Adrenal gland (tissue), 12 donors: ENCODE measurements around the gene HPCA. TPM values are rescaled to one million over a fixed set of nuclear protein-coding genes. Genes with fewer than 3 reads are reported as not detected.

ENCODE experiments used
- DNase-seq, 7 donors: peaks; one replicate each; pipeline ENCODE4 v3.0.0-alpha.2; 2019 to 2020
- H3K27ac ChIP-seq, 5 donors: fragments of 200-600 bp; sonication (generic) in 4 of 5; 1 replicate in 3 of 5; 2 replicates in 2 of 5; pipeline versions ENCODE4 v1.5.1 to v1.8.0; 2016 to 2020; ENCODE audit warnings: mild to moderate bottlenecking in 1 of 5
- H3K27me3 ChIP-seq: fragments of 200-600 bp; 2 replicates; pipeline ENCODE4 v1.8.0; 2021
- H3K36me3 ChIP-seq, 2 donors: fragments of 200-600 bp; replicated peaks in 1 of 2; 1 replicate in 1 of 2; 2 replicates in 1 of 2; pipeline versions ENCODE4 v1.5.1 to v1.8.0; 2018 to 2022
- H3K4me1 ChIP-seq, 2 donors: fragments of 200-600 bp; replicated peaks in 1 of 2; 1 replicate in 1 of 2; 2 replicates in 1 of 2; pipeline versions ENCODE4 v1.5.1 to v1.8.0; 2018 to 2021
- H3K4me3 ChIP-seq, 4 donors: fragments of 200-600 bp; sonication (generic) in 3 of 4; one replicate each; pipeline ENCODE4 v1.5.1; 2016 to 2018
- H3K9me3 ChIP-seq, 3 donors: fragments of 200-600 bp; sonication (generic) in 1 of 3; replicated peaks in 1 of 3; 1 replicate in 2 of 3; 2 replicates in 1 of 3; pipeline versions ENCODE4 v1.5.1 to v1.8.0; 2016 to 2021
- CTCF ChIP-seq, 6 experiments: fragments of 450-650 bp in 4 of 6; fragments of 200-600 bp in 2 of 6; sonication (generic) in 1 of 6; IDR thresholded peaks; 1 replicate in 5 of 6; 2 replicates in 1 of 6; pipeline versions ENCODE4 v1.5.1 to v1.8.0; 2016 to 2021; ENCODE audit warnings: antibody characterized with exemption in 6 of 6, mild to moderate bottlenecking in 2 of 6, moderate library complexity in 1 of 6
- POLR2A ChIP-seq, 2 donors: fragments of 450-650 bp; IDR thresholded peaks; one replicate each; pipeline ENCODE4 v1.6.1; 2017; ENCODE audit warnings: antibody characterized with exemption in 2 of 2, mild to moderate bottlenecking in 2 of 2, moderate library complexity in 1 of 2
- WGBS, 4 donors: extraction: QIAGEN DNeasy Blood & Tissue Kit in 2 of 4; methylation state at CpG; one replicate each; pipeline versions ENCODE4 v1.1.5 to v1.1.7; 2013 to 2017; 5-methylcytosine and 5-hydroxymethylcytosine counted together
- intact Hi-C, 2 donors: fragments of 100-400 bp; cut with DNase I; formaldehyde crosslinking; loops; one replicate each; pipeline versions ENCODE4 v1.14.1 to v1.15.0; 2022 to 2023
- polyA plus RNA-seq, 3 donors: library from polyadenylated mRNA; stranded (reverse); fragments of 200-250 nt in 2 of 3; fragments of 350-450 nt in 1 of 3; fragmentation: Illumina TruSeq in 1 of 3; extraction: RNeasy Lipid Tissue Mini Kit (QIAGEN cat#74804) in 1 of 3; gene quantifications; one replicate each; pipeline ENCODE4 v1.2.3, GENCODE V29; 2013 to 2014
- total RNA-seq, 9 donors: library from RNA; depleted of rRNA in 4 of 9; stranded (reverse); fragments of >200 nt in 4 of 9; fragments of 120-200 nt in 1 of 9; fragmentation: NEBNext Ultra II Directional in 1 of 9; extraction: Animal tissue kit (Norgen Biotek cat#: 25700) in 1 of 9; gene quantifications; one replicate each; pipeline versions ENCODE4 v1.1.0 to v1.2.4, GENCODE V29; 2013 to 2023
- donor health status: healthy with polysubstance abuse.
- donor health status: Bipolar disorder and iron deficiency.
- donor health status: DM: yes; HTN: yes; CAD: no.
- donor health status: DM: no; HTN: no; CAD: no.
- donor health status: DM: no; HTN: no; CAD: no.
- donor health status: DM: yes; HTN: yes; CAD: no.

The HPCA gene
- total and polyA plus RNA-seq, 12 donors: 0.17 to 3.1 (median 0.62) TPM; not detected in 6

- TF ChIP-seq POLR2A (IDR thresholded peaks at IDR 0.05): no peak
- no peak for TF ChIP-seq CTCF (IDR thresholded peaks at IDR 0.05)
- Histone ChIP-seq H3K36me3 (peaks cover 0 to 51% of the 10 kb centered on the region in 2 donors), H3K27me3 (no peaks in the 10 kb centered on the region), H3K4me3 (no peak overlapping the region), H3K4me1 (peaks cover 0 to 5% of the 10 kb centered on the region in 2 donors), H3K9me3 (no peaks in the 10 kb centered on the region), H3K27ac (no peak overlapping the region)
- intact Hi-C loops: no loop called here
- WGBS, 4 donors: 86 to 100% (median 94%) methylated on average over 2 of the region's 2 CpGs
- DNase-seq: no peak
These were observed 28.2 kb upstream of the HPCA start for GRCh38 chr1:32858136-32858535.

- Histone ChIP-seq H3K27me3 (no peaks in the 10 kb centered on the region), H3K4me3 (no peak overlapping the region), H3K9me3 (no peaks in the 10 kb centered on the region), H3K27ac (no peak overlapping the region), H3K36me3 (peaks cover 0 to 44% of the 10 kb centered on the region in 2 donors), H3K4me1 (peaks cover 0 to 7% of the 10 kb centered on the region in 2 donors)
- TF ChIP-seq POLR2A (IDR thresholded peaks at IDR 0.05): no peak
- TF ChIP-seq CTCF (IDR thresholded peaks at IDR 0.05): no peak
- intact Hi-C loops: no loop called here
- 86 to 94% (median 90%) methylated on average over 7 of the region's 7 CpGs for WGBS, 4 donors
- no peak for DNase-seq
These were observed 27.5 kb upstream of the HPCA start for GRCh38 chr1:32858791-32859190.

DNA sequence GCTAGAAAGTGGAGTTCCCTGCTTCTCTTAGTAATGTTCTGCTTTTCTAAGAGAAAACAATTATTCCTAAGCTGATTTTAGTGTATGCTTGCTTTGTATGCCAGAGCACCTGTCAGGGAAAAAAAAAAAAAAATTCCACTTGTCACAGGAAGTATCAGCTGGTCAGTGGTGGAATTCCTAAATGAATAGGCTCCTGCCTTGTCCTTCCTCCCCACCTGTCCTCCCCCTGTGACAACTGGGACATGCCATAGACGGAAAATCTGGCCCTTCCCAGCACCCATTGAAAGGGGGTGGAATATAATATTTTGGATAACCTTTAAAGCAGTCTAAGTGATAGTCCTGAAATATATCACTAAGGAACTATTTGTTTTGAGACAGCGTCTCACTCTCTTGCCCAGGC lies 26.4 kb upstream of the HPCA start:
- WGBS, 4 donors: 91 to 98% (median 94%) methylated on average over 2 of the region's 2 CpGs
- Histone ChIP-seq H3K9me3 (no peaks in the 10 kb centered on the region), H3K4me3 (no peak overlapping the region), H3K36me3 (peaks cover 0 to 33% of the 10 kb centered on the region in 2 donors), H3K27me3 (no peaks in the 10 kb centered on the region), H3K27ac (no peak overlapping the region), H3K4me1 (peaks cover 9 to 18% of the 10 kb centered on the region in 2 donors)
- TF ChIP-seq POLR2A (IDR thresholded peaks at IDR 0.05) (no peak), CTCF (IDR thresholded peaks at IDR 0.05) (no peak)
- intact Hi-C loops: loop anchor here in 1 of 2 donors (10.0 kb wide), 1 partner anchor 145 kb away; no protein-coding TSS in a partner anchor
- no peak for DNase-seq

DNA sequence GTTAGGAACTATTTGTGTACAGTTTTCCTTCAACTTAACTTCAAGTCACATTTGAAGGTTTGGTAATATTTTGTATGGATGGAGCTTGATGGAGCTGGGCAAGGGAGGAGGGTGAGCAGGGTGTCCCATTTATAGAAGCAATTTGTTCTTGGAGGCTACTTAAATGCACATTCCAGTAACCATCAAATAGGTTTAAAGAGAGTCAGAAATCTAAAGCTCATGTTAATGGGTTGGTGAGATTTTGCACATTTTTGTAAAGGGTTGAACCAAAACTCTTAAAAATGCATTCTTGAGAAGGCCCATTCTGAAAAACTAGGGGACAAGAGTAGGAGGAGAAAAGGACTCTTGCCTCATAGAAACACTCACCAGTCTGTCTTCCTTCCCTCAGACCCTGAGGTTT lies 25.7 kb upstream of the HPCA start:
- intact Hi-C loops: loop anchor here in 1 of 2 donors (10.0 kb wide), 1 partner anchor 146 kb away; no protein-coding TSS in a partner anchor
- no peak for DNase-seq
- Histone ChIP-seq H3K9me3 (no peaks in the 10 kb centered on the region), H3K36me3 (peaks cover 0 to 27% of the 10 kb centered on the region in 2 donors), H3K4me1 (peaks cover 16 to 21% of the 10 kb centered on the region in 2 donors), H3K27me3 (no peaks in the 10 kb centered on the region), H3K4me3 (no peak overlapping the region), H3K27ac (no peak overlapping the region)
- TF ChIP-seq POLR2A (IDR thresholded peaks at IDR 0.05) (no peak), CTCF (IDR thresholded peaks at IDR 0.05) (no peak)
